Activated CD8-positive, alpha-beta memory T cell treated with anti-CD3 and anti-CD28 coated beads, Interleukin-2, amount 50 U/mL, for 48 hours (primary cell): ENCODE results near the gene SALL4.
"Not testable (repeated sequence)": the region's sequence is repeated elsewhere in the genome, so short reads cannot be mapped to it uniquely, and the experiment has no call there.

Source experiments
- DNase-seq: peaks from one replicate; pipeline ENCODE4 v3.0.0-alpha.2; 2020

The SALL4 gene

GRCh38 chr20:51801122-51801822, 1.0 kb downstream of the SALL4 start:
- DNase-seq = no peak

GRCh38 chr20:51800872-51801121, 1.5 kb downstream of the SALL4 start:
- peak; percentile 52 for DNase-seq

- peak; percentile 94 for DNase-seq
Measured at GRCh38 chr20:51800060-51800871, 2.1 kb downstream of the SALL4 start.

GRCh38 chr20:51799401-51799860, 2.9 kb downstream of the SALL4 start:
- DNase-seq = no peak

GRCh38 chr20:51797357-51798025, 4.8 kb downstream of the SALL4 start:
- DNase-seq = no peak

- no peak for DNase-seq
Measured at GRCh38 chr20:51796340-51796739, 6.0 kb downstream of the SALL4 start.

- DNase-seq = no peak
Measured at GRCh38 chr20:51792960-51793359, 9.4 kb downstream of the SALL4 start.

GRCh38 chr20:51791626-51792025, 10.7 kb downstream of the SALL4 start:
- no peak for DNase-seq

- DNase-seq = no peak
Measured at GRCh38 chr20:51790256-51790655, 12.1 kb downstream of the SALL4 start.

- DNase-seq = no peak
Measured at GRCh38 chr20:51789434-51789833, 12.9 kb downstream of the SALL4 start.

GRCh38 chr20:51788822-51789221, 13.5 kb downstream of the SALL4 start:
- DNase-seq = no peak

- no peak for DNase-seq
Measured at GRCh38 chr20:51784299-51784698, 18.0 kb downstream of the SALL4 start.

- DNase-seq = not testable (repeated sequence)
Measured at GRCh38 chr20:51778229-51778759, 24.0 kb downstream of the SALL4 start.

- DNase-seq = no peak
Measured at GRCh38 chr20:51775241-51775640, 27.1 kb downstream of the SALL4 start.

- no peak for DNase-seq
Measured at GRCh38 chr20:51772236-51772635, 30.1 kb downstream of the SALL4 start.

GRCh38 chr20:51769976-51770615, 32.2 kb downstream of the SALL4 start:
- DNase-seq = no peak

GRCh38 chr20:51768759-51769517, 33.4 kb downstream of the SALL4 start:
- no peak for DNase-seq

- no peak for DNase-seq
Measured at GRCh38 chr20:51767867-51768758, 34.2 kb downstream of the SALL4 start, which contains the start of gene ATP9A. ATP9A (minus strand) TSS chr20:51768390; CDS start chr20:51768369, 21 bp downstream.

- DNase-seq = peak; percentile 71
Measured at GRCh38 chr20:51766994-51767866, 35.1 kb downstream of the SALL4 start.

GRCh38 chr20:51765381-51765780, 36.9 kb downstream of the SALL4 start:
- not testable (repeated sequence) for DNase-seq
